Fibroblast of villous mesenchyme (primary cell): ENCODE measurements around the gene SLC22A5. TPM values are rescaled to one million over a fixed set of nuclear protein-coding genes. Genes with fewer than 3 reads are reported as not detected.
"Not testable (repeated sequence)": the region's sequence is repeated elsewhere in the genome, so short reads cannot be mapped to it uniquely, and the experiment has no call there.

Experiments
- DNase-seq: peaks from one replicate; pipeline ENCODE4 v3.0.0-alpha.2; 2010; ENCODE audit warnings: low read depth
- H3K4me3 ChIP-seq: 2 replicates; pipeline ENCODE4 v1.5.1; 2011; ENCODE audit warnings: low read depth, mild to moderate bottlenecking, low read length
- CTCF ChIP-seq: IDR thresholded peaks from 2 replicates; pipeline ENCODE4 v1.5.1; 2012; ENCODE audit warnings: low read depth, mild to moderate bottlenecking, low read length; ENCODE audit not compliant: insufficient read depth
- total RNA-seq: library from RNA; depleted of rRNA; stranded (reverse); fragments of >200 nt; gene quantifications from 2 replicates; pipeline ENCODE4 v1.2.3, GENCODE V29; 2012

The SLC22A5 gene
- total RNA-seq, 1 donor, result 7.3 TPM

GRCh38 chr5:132431632-132432031 is 62.1 kb downstream of the SLC22A5 start:
- H3K4me3 ChIP-seq, result no peak overlapping the region
- no peak for TF ChIP-seq CTCF
- DNase-seq, result no peak

GRCh38 chr5:132433141-132433540 is 63.6 kb downstream of the SLC22A5 start:
- TF ChIP-seq CTCF, result no peak
- no peak for DNase-seq
- H3K4me3 ChIP-seq, result no peak overlapping the region

- peak; percentile 93 for DNase-seq
- H3K4me3 ChIP-seq, result no peak overlapping the region
- no peak for TF ChIP-seq CTCF
These were observed 65.1 kb downstream of the SLC22A5 start for GRCh38 chr5:132434416-132435286.

- no peak for TF ChIP-seq CTCF
- no peak overlapping the region for H3K4me3 ChIP-seq
- DNase-seq, result no peak
These were observed 65.9 kb downstream of the SLC22A5 start for GRCh38 chr5:132435447-132435846.

GRCh38 chr5:132435886-132436285 is 66.4 kb downstream of the SLC22A5 start:
- H3K4me3 ChIP-seq, result no peak overlapping the region
- DNase-seq, result no peak
- no peak for TF ChIP-seq CTCF

GRCh38 chr5:132436936-132437335 is 67.4 kb downstream of the SLC22A5 start:
- no peak overlapping the region for H3K4me3 ChIP-seq
- DNase-seq, result no peak
- TF ChIP-seq CTCF, result no peak

- DNase-seq, result peak; percentile 98
- H3K4me3 ChIP-seq, result no peak overlapping the region
- no peak for TF ChIP-seq CTCF
These were observed 68.2 kb downstream of the SLC22A5 start for GRCh38 chr5:132437604-132438266.

GRCh38 chr5:132438267-132438645 is 68.7 kb downstream of the SLC22A5 start:
- DNase-seq, H3K4me3 ChIP-seq: not testable (repeated sequence)
